PC-9 (cell line): ENCODE results near the gene OR7G3. TPM values are rescaled to one million over a fixed set of nuclear protein-coding genes. Genes with fewer than 3 reads are reported as not detected.

Source experiments
- BruUV-seq: library from RNA; stranded (reverse); fragments of 400-500 nt; replicated peaks from 2 replicates; lab custom pipeline; 2021; lab: Mats Ljungman, UMichigan
- CTCF ChIA-PET: fragments of 300-600 bp; sonication (Branson Sonifier 250); formaldehyde crosslinking; loops from one replicate; lab custom pipeline; 2022; ENCODE audit warnings: antibody characterized with exemption; lab: Charles Lee
- POLR2A ChIA-PET: fragments of 300-600 bp; sonication (Branson Sonifier 250); formaldehyde crosslinking; loops from one replicate; lab custom pipeline; 2022; ENCODE audit warnings: antibody characterized with exemption; ENCODE audit not compliant: unreplicated experiment; lab: Charles Lee
- DNase-seq, 2 experiments: peaks; one replicate each; pipeline versions ENCODE4 v3.0.0 to v3.0.0-alpha.2; 2015 to 2022; ENCODE audit warnings: mixed read lengths in 1 of 2
- H2AFZ ChIP-seq: fragments of 200-600 bp; sonication (generic); 2 replicates; pipeline ENCODE4 v1.8.1; 2017; ENCODE audit warnings: antibody characterized with exemption
- H3F3A ChIP-seq: fragments of 200-600 bp; sonication (generic); 2 replicates; pipeline ENCODE4 v1.8.1; 2017; ENCODE audit warnings: antibody characterized with exemption, mild to moderate bottlenecking, low read depth; ENCODE audit not compliant: insufficient read depth
- H3K27ac ChIP-seq: fragments of 200-600 bp; sonication (generic); 2 replicates; pipeline ENCODE4 v1.6.1; 2016; ENCODE audit warnings: mixed run types
- H3K27me3 ChIP-seq: fragments of 200-600 bp; sonication (generic); 2 replicates; pipeline ENCODE4 v1.6.1; 2016; ENCODE audit warnings: low read depth, mixed run types; ENCODE audit not compliant: insufficient read depth
- H3K36me3 ChIP-seq: fragments of 200-600 bp; sonication (generic); 2 replicates; pipeline ENCODE4 v1.6.1; 2016; ENCODE audit warnings: low read depth, mixed run types
- H3K4me1 ChIP-seq: fragments of 200-600 bp; sonication (generic); replicated peaks from 2 replicates; pipeline ENCODE4 v1.6.1; 2016; ENCODE audit warnings: mixed run types; ENCODE audit not compliant: insufficient read depth
- H3K4me2 ChIP-seq: fragments of 200-600 bp; sonication (generic); 2 replicates; pipeline ENCODE4 v1.6.1; 2017; ENCODE audit warnings: mixed run types
- H3K4me3 ChIP-seq: fragments of 200-600 bp; sonication (generic); 2 replicates; pipeline ENCODE4 v1.6.1; 2016; ENCODE audit warnings: mixed run types
- H3K79me2 ChIP-seq: fragments of 200-600 bp; sonication (generic); 2 replicates; pipeline ENCODE4 v1.6.1; 2017; ENCODE audit warnings: low read depth, mixed run types
- H3K9me2 ChIP-seq: fragments of 200-600 bp; sonication (generic); 2 replicates; pipeline ENCODE4 v1.8.1; 2017; ENCODE audit warnings: mild to moderate bottlenecking; ENCODE audit not compliant: insufficient read depth
- H3K9me3 ChIP-seq: fragments of 200-600 bp; sonication (generic); 2 replicates; pipeline ENCODE4 v1.8.1; 2016; ENCODE audit warnings: low read depth; ENCODE audit not compliant: insufficient read depth
- H4K20me1 ChIP-seq: fragments of 200-600 bp; sonication (generic); 2 replicates; pipeline ENCODE4 v1.8.1; 2017; ENCODE audit not compliant: insufficient read depth
- CTCF ChIP-seq: fragments of 200-600 bp; sonication (generic); conservative IDR thresholded peaks from 2 replicates; pipeline ENCODE4 v1.6.1; 2017; ENCODE audit warnings: mixed run types, antibody characterized with exemption, mild to moderate bottlenecking, moderate library complexity
- EZH2 ChIP-seq: fragments of 200-600 bp; sonication (generic); IDR thresholded peaks from 2 replicates; pipeline ENCODE4 v1.8.0; 2017; ENCODE audit warnings: antibody characterized with exemption, low read depth
- intact Hi-C: fragments of 100-400 bp; cut with micrococcal nuclease; formaldehyde crosslinking; loops from one replicate; pipeline ENCODE4 v1.10.0; 2022; ENCODE audit not compliant: unreplicated experiment
- total RNA-seq: library from RNA; stranded (reverse); gene quantifications from 2 replicates; pipeline ENCODE4 v1.2.3, GENCODE V29; 2021

The OR7G3 gene
- total RNA-seq, 1 experiment from 2014 or later, result not detected

- Histone ChIP-seq H3K4me1 (no peaks in the 10 kb centered on the region), H3K4me2 (no peak within 1 kb of the TSS), H4K20me1 (no peaks in the 10 kb centered on the region), H3K79me2 (no peaks in the 10 kb centered on the region), H3K27ac (no peak within 1 kb of the TSS), H3K36me3 (no peaks in the 10 kb centered on the region), H3K9me3 (no peaks in the 10 kb centered on the region), H3K9me2 (no peaks in the 10 kb centered on the region), H3F3A (no peaks in the 10 kb centered on the region), H2AFZ (no peak within 1 kb of the TSS), H3K27me3 (peaks cover 48% of the 10 kb centered on the region), H3K4me3 (no peak within 1 kb of the TSS)
- TF ChIP-seq CTCF, result no peak
- no peak for TF ChIP-seq EZH2
- ChIA-PET CTCF (no interaction called here), POLR2A (interaction anchor here (0.6 kb wide), 1 partner anchor 258 kb away, joined by 13 read pairs; no protein-coding TSS in a partner anchor)
- no peak for DNase-seq
- no TSS peak for BruUV-seq
- intact Hi-C loops, result no loop called here
These were observed 40.0 kb downstream of the OR7G3 start, which contains the start of gene OR1M1 for GRCh38 chr19:9086761-9087160. Gene OR1M1, plus strand, starts transcription at chr19:9087061. Its CDS starts 6,184 bp downstream, at chr19:9093245.

GRCh38 chr19:9078651-9079050, 48.1 kb downstream of the OR7G3 start:
- no peak for DNase-seq
- Histone ChIP-seq H3K27me3 (no peaks in the 10 kb centered on the region), H3K9me2 (no peaks in the 10 kb centered on the region), H4K20me1 (no peaks in the 10 kb centered on the region), H3K36me3 (no peaks in the 10 kb centered on the region), H3K4me3 (no peak overlapping the region), H3K79me2 (no peaks in the 10 kb centered on the region), H3F3A (peaks cover 26% of the 10 kb centered on the region), H3K27ac (no peak overlapping the region), H3K4me1 (peaks cover 22% of the 10 kb centered on the region), H3K9me3 (no peaks in the 10 kb centered on the region), H3K4me2 (no peak overlapping the region), H2AFZ (no peak overlapping the region)
- intact Hi-C loops, result loop anchor here (1.0 to 5.0 kb wide), 2 partner anchors 23 to 246 kb away; partner anchors contain the start of genes MBD3L1 and ZNF558
- no peak for TF ChIP-seq CTCF
- TF ChIP-seq EZH2, result no peak
- BruUV-seq, result no TSS peak
- CTCF ChIA-PET, result no interaction called here
- POLR2A ChIA-PET, result no interaction called here

GRCh38 chr19:9076901-9077300, 49.8 kb downstream of the OR7G3 start:
- no peaks in the 10 kb centered on the region for H3K79me2 ChIP-seq
- H3K36me3 ChIP-seq, result no peaks in the 10 kb centered on the region
- no peaks in the 10 kb centered on the region for H4K20me1 ChIP-seq
- H3K27me3 ChIP-seq, result no peaks in the 10 kb centered on the region
- intact Hi-C loops, result loop anchor here (5.0 kb wide), 1 partner anchor 245 kb away; the partner anchor contains the start of genes MBD3L1 and ZNF558
- no peaks in the 10 kb centered on the region for H3K9me3 ChIP-seq
- no peak overlapping the region for H3K4me2 ChIP-seq
- no peaks in the 10 kb centered on the region for H3K9me2 ChIP-seq
- peaks cover 22% of the 10 kb centered on the region for H3K4me1 ChIP-seq
- POLR2A ChIA-PET, result no interaction called here
- H3K4me3 ChIP-seq, result no peak overlapping the region
- BruUV-seq, result no TSS peak
- DNase-seq, result no peak
- TF ChIP-seq CTCF, result no peak
- TF ChIP-seq EZH2, result no peak
- no peak overlapping the region for H3K27ac ChIP-seq
- H3F3A ChIP-seq, result peaks cover 30% of the 10 kb centered on the region
- CTCF ChIA-PET, result no interaction called here
- H2AFZ ChIP-seq, result no peak overlapping the region

Other genes starting within 250 kb of the OR7G3 start
- gene MUC16, start 116.5 kb downstream of the OR7G3 start, total RNA-seq, result 75.0 and 85.0 TPM in 2 replicates
- gene OR1M1, start 39.9 kb downstream of the OR7G3 start, total RNA-seq, result not detected in 2 replicates
- not detected in 2 replicates for gene OR7G2, start 19.5 kb downstream of the OR7G3 start, total RNA-seq
- gene OR7G1, start 11.2 kb downstream of the OR7G3 start, total RNA-seq, result not detected in 2 replicates
- 25.5 and 28.2 TPM in 2 replicates for gene ZNF317, start 13.4 kb upstream of the OR7G3 start, total RNA-seq
- not detected in 2 replicates for gene OR7D2, start 52.0 kb upstream of the OR7G3 start, total RNA-seq
- not detected in 2 replicates for gene OR7D4, start 92.6 kb upstream of the OR7G3 start, total RNA-seq
- not detected in 2 replicates for gene OR7E24, start 124.0 kb upstream of the OR7G3 start, total RNA-seq
- gene ZNF699, start 182.9 kb upstream of the OR7G3 start, total RNA-seq, result 2.2 and 2.6 TPM in 2 replicates
- gene ZNF559, start 197.2 kb upstream of the OR7G3 start, total RNA-seq, result 10.5 and 12.5 TPM in 2 replicates
- gene ZNF177, start 236.1 kb upstream of the OR7G3 start, total RNA-seq, result 0.38 and 0.55 TPM in 2 replicates